Prostate gland (tissue), 2 donors: Measurements from ENCODE around the gene STOML1. TPM values are rescaled to one million over a fixed set of nuclear protein-coding genes. Genes with fewer than 3 reads are reported as not detected.

Source experiments
- DNase-seq: peaks from one replicate; pipeline ENCODE4 v3.0.0-alpha.2; 2019; ENCODE audit warnings: low spot score
- H3K27ac ChIP-seq, 2 donors: fragments of 200-600 bp; sonication (generic); 2 replicates each; pipeline ENCODE4 v1.5.1; 2017 to 2019
- H3K27me3 ChIP-seq: fragments of 200-600 bp; sonication (generic); replicated peaks from 2 replicates; pipeline ENCODE4 v1.5.1; 2019; ENCODE audit not compliant: insufficient read depth
- H3K36me3 ChIP-seq, 2 donors: fragments of 200-600 bp; sonication (generic); 1 replicate in 1 of 2; 2 replicates in 1 of 2; pipeline versions ENCODE4 v1.5.1 to v1.8.1; 2017 to 2019
- H3K4me1 ChIP-seq: fragments of 200-600 bp; sonication (generic); replicated peaks from 2 replicates; pipeline ENCODE4 v1.5.1; 2019
- H3K4me3 ChIP-seq, 2 donors: fragments of 200-600 bp; sonication (generic); 2 replicates each; pipeline ENCODE4 v1.5.1; 2017 to 2019
- H3K9me3 ChIP-seq: fragments of 200-600 bp; sonication (generic); 2 replicates; pipeline ENCODE4 v1.5.1; 2017
- POLR2A ChIP-seq: fragments of 450-650 bp; IDR thresholded peaks from one replicate; pipeline ENCODE4 v1.6.1; 2016; ENCODE audit warnings: antibody characterized with exemption, mild to moderate bottlenecking
- POLR2AphosphoS5 ChIP-seq: sonication (generic); formaldehyde crosslinking; IDR thresholded peaks from one replicate; pipeline ENCODE4 v1.6.1; 2017; ENCODE audit warnings: antibody characterized with exemption
- WGBS: methylation state at CpG from one replicate; pipeline ENCODE4 v1.1.5; 2018; 5-methylcytosine and 5-hydroxymethylcytosine counted together
- intact Hi-C: fragments of 100-400 bp; cut with DNase I; formaldehyde crosslinking; loops from one replicate; pipeline ENCODE4 v1.14.2; 2022
- total RNA-seq, 2 donors: library from RNA; depleted of rRNA; stranded (reverse); fragments of >200 nt; gene quantifications; one replicate each; pipeline ENCODE4 v1.1.0, GENCODE V29; 2016
- TF ChIP-seq, protein P1 (sequence below), 4 experiments: fragments of 200-600 bp in 2 of 4; fragments of 450-650 bp in 2 of 4; sonication (generic) in 2 of 4; IDR thresholded peaks; 1 replicate in 3 of 4; 2 replicates in 1 of 4; pipeline ENCODE4 v1.5.1; 2016 to 2019; ENCODE audit warnings: antibody characterized with exemption in 4 of 4, mild to moderate bottlenecking in 2 of 4, moderate library complexity in 2 of 4

STOML1 gene
- total RNA-seq, 2 donors from 2014 or later = 15.6 to 26.8 TPM

- Histone ChIP-seq H3K4me1 (peaks cover 28% of the 10 kb centered on the region), H3K36me3 (no peaks in the 10 kb centered on the region), H3K9me3 (no peaks in the 10 kb centered on the region), H3K27ac (no peak overlapping the region), H3K27me3 (no peaks in the 10 kb centered on the region), H3K4me3 (no peak overlapping the region)
- TF ChIP-seq POLR2A (no peak), POLR2AphosphoS5 (no peak)
- TF ChIP-seq, protein P1, sequence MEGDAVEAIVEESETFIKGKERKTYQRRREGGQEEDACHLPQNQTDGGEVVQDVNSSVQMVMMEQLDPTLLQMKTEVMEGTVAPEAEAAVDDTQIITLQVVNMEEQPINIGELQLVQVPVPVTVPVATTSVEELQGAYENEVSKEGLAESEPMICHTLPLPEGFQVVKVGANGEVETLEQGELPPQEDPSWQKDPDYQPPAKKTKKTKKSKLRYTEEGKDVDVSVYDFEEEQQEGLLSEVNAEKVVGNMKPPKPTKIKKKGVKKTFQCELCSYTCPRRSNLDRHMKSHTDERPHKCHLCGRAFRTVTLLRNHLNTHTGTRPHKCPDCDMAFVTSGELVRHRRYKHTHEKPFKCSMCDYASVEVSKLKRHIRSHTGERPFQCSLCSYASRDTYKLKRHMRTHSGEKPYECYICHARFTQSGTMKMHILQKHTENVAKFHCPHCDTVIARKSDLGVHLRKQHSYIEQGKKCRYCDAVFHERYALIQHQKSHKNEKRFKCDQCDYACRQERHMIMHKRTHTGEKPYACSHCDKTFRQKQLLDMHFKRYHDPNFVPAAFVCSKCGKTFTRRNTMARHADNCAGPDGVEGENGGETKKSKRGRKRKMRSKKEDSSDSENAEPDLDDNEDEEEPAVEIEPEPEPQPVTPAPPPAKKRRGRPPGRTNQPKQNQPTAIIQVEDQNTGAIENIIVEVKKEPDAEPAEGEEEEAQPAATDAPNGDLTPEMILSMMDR (IDR thresholded peaks at IDR 0.05) = no peak
- DNase-seq = no peak
- WGBS = 73% methylated on average over 4 of the region's 4 CpGs
- intact Hi-C loops = no loop called here
Observed at GRCh38 chr15:73987250-73987649, 4.8 kb downstream of the STOML1 start.

DNA sequence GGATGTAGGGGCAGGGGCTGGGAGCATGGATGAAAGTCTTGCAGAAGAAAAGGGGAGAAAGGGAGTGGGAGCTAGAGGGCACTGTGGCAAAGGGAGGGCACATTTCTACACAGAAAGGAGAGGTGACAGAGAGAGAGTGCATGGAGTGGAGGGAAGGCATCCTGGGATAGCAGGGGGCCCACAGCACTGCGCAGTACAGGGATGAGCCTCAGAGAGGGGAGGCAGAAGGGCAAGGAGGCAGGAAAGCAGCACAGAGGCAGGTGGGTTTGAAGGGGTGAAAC is 5.4 kb downstream of the STOML1 start:
- no peaks in the 10 kb centered on the region for H3K36me3 ChIP-seq
- H3K4me1 ChIP-seq = peaks cover 30% of the 10 kb centered on the region
- no peaks in the 10 kb centered on the region for H3K9me3 ChIP-seq
- H3K27me3 ChIP-seq = no peaks in the 10 kb centered on the region
- TF ChIP-seq POLR2A (no peak), POLR2AphosphoS5 (no peak)
- TF ChIP-seq, protein P1 (IDR thresholded peaks at IDR 0.05) = no peak
- no peak for DNase-seq
- intact Hi-C loops = no loop called here
- 91% methylated on average over 1 of the region's 1 CpG for WGBS
- no peak overlapping the region for H3K27ac ChIP-seq
- H3K4me3 ChIP-seq = no peak overlapping the region

GRCh38 chr15:73986055-73986775 is 5.9 kb downstream of the STOML1 start:
- peaks cover 27% of the 10 kb centered on the region for H3K4me1 ChIP-seq
- no peak overlapping the region for H3K27ac ChIP-seq

GRCh38 chr15:73985101-73985873 is 6.8 kb downstream of the STOML1 start:
- no peaks in the 10 kb centered on the region for H3K9me3 ChIP-seq
- DNase-seq = no peak
- 85% methylated on average over 13 of the region's 13 CpGs for WGBS
- no peaks in the 10 kb centered on the region for H3K27me3 ChIP-seq
- no peak for TF ChIP-seq POLR2AphosphoS5
- no peak overlapping the region for H3K27ac ChIP-seq
- H3K4me3 ChIP-seq = no peak overlapping the region
- peaks cover 27% of the 10 kb centered on the region for H3K4me1 ChIP-seq
- intact Hi-C loops = no loop called here
- no peaks in the 10 kb centered on the region for H3K36me3 ChIP-seq

More at GRCh38 chr15:73986055-73986775, 5.9 kb downstream of the STOML1 start:
- 51% methylated on average over 7 of the region's 7 CpGs for WGBS
- no peaks in the 10 kb centered on the region for H3K27me3 ChIP-seq
- H3K9me3 ChIP-seq = no peaks in the 10 kb centered on the region
- no peaks in the 10 kb centered on the region for H3K36me3 ChIP-seq
- intact Hi-C loops = no loop called here
- TF ChIP-seq, protein P1 (IDR thresholded peaks at IDR 0.05) = no peak
- no peak for TF ChIP-seq POLR2A
- no peak for TF ChIP-seq POLR2AphosphoS5
- DNase-seq = no peak
- H3K4me3 ChIP-seq = no peak overlapping the region

GRCh38 chr15:73984208-73984979 is 7.7 kb downstream of the STOML1 start:
- peaks cover 27% of the 10 kb centered on the region for H3K4me1 ChIP-seq
- no peaks in the 10 kb centered on the region for H3K9me3 ChIP-seq
- H3K27me3 ChIP-seq = no peaks in the 10 kb centered on the region
- WGBS = 75% methylated on average over 13 of the region's 13 CpGs
- TF ChIP-seq POLR2AphosphoS5 (no peak), POLR2A (no peak)
- TF ChIP-seq, protein P1 (IDR thresholded peaks at IDR 0.05) = no peak
- no peaks in the 10 kb centered on the region for H3K36me3 ChIP-seq
- DNase-seq = no peak
- intact Hi-C loops = no loop called here
- H3K4me3 ChIP-seq = no peak overlapping the region
- peak overlapping the region; percentile 75 to 78 for H3K27ac ChIP-seq
